Parathyroid adenoma (tissue), 2 donors: ENCODE measurements around the gene LGR4.

Experiments used
- H2AFZ ChIP-seq: fragments of 300-600 bp; sonication (generic); one replicate; pipeline ENCODE4 v1.7.0; 2017; ENCODE audit warnings: antibody characterized with exemption, mild to moderate bottlenecking
- H3K27ac ChIP-seq: fragments of 300-600 bp; sonication (generic); one replicate; pipeline ENCODE4 v1.7.0; 2017
- H3K27me3 ChIP-seq: fragments of 300-600 bp; sonication (generic); one replicate; pipeline ENCODE4 v1.7.0; 2017; ENCODE audit warnings: low read length; ENCODE audit not compliant: control insufficient read depth, insufficient read depth
- H3K36me3 ChIP-seq: fragments of 300-600 bp; sonication (generic); one replicate; pipeline ENCODE4 v1.7.0; 2017; ENCODE audit warnings: low read length; ENCODE audit not compliant: control insufficient read depth, insufficient read depth
- H3K4me1 ChIP-seq: fragments of 300-600 bp; sonication (generic); one replicate; pipeline ENCODE4 v1.7.0; 2017; ENCODE audit warnings: control low read depth
- H3K4me2 ChIP-seq: fragments of 300-600 bp; sonication (generic); one replicate; pipeline ENCODE4 v1.7.0; 2017; ENCODE audit warnings: low read length
- H3K4me3 ChIP-seq: fragments of 300-600 bp; sonication (generic); one replicate; pipeline ENCODE4 v1.7.0; 2017; ENCODE audit warnings: low read depth, low read length
- H3K79me2 ChIP-seq: fragments of 300-600 bp; sonication (generic); one replicate; pipeline ENCODE4 v1.7.0; 2017; ENCODE audit warnings: control low read depth
- H3K9ac ChIP-seq: fragments of 300-600 bp; sonication (generic); one replicate; pipeline ENCODE4 v1.7.0; 2017; ENCODE audit warnings: mild to moderate bottlenecking
- H3K9me3 ChIP-seq: fragments of 300-600 bp; sonication (generic); one replicate; pipeline ENCODE4 v1.7.0; 2017; ENCODE audit warnings: low read length; ENCODE audit not compliant: control insufficient read depth
- CTCF ChIP-seq: fragments of 300-600 bp; sonication (generic); IDR thresholded peaks from one replicate; pipeline ENCODE4 v1.7.0; 2017; ENCODE audit warnings: antibody characterized with exemption, mild to moderate bottlenecking
- donor health status: primary hyperparathyroidism.

The LGR4 gene

DNA sequence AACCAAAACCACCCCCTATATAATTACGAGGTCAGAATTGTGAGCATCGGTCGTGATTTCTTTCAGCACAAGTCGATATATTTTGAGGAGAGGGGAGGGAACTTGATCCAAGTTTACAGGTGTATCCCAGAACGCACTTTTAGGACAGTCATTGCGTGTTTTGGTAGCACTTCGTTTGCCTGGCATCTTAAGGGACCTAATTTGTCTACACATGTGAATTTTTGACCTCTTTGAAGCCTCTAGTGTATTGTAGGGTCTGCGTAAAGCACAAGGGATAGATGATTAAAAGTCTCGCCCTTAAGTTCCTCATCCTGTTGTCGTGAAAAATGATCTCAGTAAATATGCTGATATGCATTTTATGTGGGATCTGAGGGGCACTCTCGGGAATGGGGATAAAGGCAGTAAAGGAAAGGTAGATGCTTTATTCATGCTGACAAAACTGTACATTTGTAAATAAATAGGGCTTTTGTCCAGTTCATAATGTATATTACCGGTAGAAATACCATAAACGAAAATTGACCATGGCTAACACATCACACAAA, 108.9 kb downstream of the LGR4 start:
- Histone ChIP-seq H3K79me2 (no peaks in the 10 kb centered on the region), H3K9ac (peak overlapping the region; percentile 69), H3K4me1 (no peaks in the 10 kb centered on the region), H3K4me3 (peak overlapping the region; percentile 72), H3K36me3 (no peaks in the 10 kb centered on the region), H3K9me3 (no peaks in the 10 kb centered on the region), H3K4me2 (peak overlapping the region; percentile 74), H3K27ac (peak overlapping the region; percentile 45), H2AFZ (peak overlapping the region; percentile 95), H3K27me3 (no peaks in the 10 kb centered on the region)
- TF ChIP-seq CTCF, result no peak

- Histone ChIP-seq H3K4me1 (no peaks in the 10 kb centered on the region), H3K27ac (peak within 1 kb of the TSS; percentile 45), H3K4me3 (peak within 1 kb of the TSS; percentile 72), H3K9me3 (no peaks in the 10 kb centered on the region), H3K79me2 (no peaks in the 10 kb centered on the region), H3K9ac (peak within 1 kb of the TSS; percentile 69), H3K27me3 (no peaks in the 10 kb centered on the region), H3K36me3 (no peaks in the 10 kb centered on the region), H3K4me2 (peak within 1 kb of the TSS; percentile 80), H2AFZ (peak within 1 kb of the TSS; percentile 95)
- TF ChIP-seq CTCF, result no peak
These were observed 109.6 kb downstream of the LGR4 start, which contains the start of gene CCDC34 for GRCh38 chr11:27362749-27363575. Gene CCDC34, minus strand, starts transcription at chr11:27363215. Its CDS starts 21 bp downstream, at chr11:27363194.

- Histone ChIP-seq H3K36me3 (no peaks in the 10 kb centered on the region), H3K4me1 (no peaks in the 10 kb centered on the region), H3K9me3 (no peaks in the 10 kb centered on the region), H3K27me3 (no peaks in the 10 kb centered on the region), H2AFZ (peak overlapping the region; percentile 95), H3K79me2 (no peaks in the 10 kb centered on the region), H3K9ac (no peak overlapping the region), H3K4me2 (no peak overlapping the region), H3K4me3 (no peak overlapping the region), H3K27ac (no peak overlapping the region)
- TF ChIP-seq CTCF, result no peak
These were observed 110.8 kb downstream of the LGR4 start for GRCh38 chr11:27361649-27362431.

GRCh38 chr11:27358296-27358695, 114.3 kb downstream of the LGR4 start:
- no peaks in the 10 kb centered on the region for H3K4me1 ChIP-seq
- H3K27ac ChIP-seq, result no peak overlapping the region
- no peak overlapping the region for H2AFZ ChIP-seq
- H3K36me3 ChIP-seq, result no peaks in the 10 kb centered on the region
- H3K4me3 ChIP-seq, result no peak overlapping the region
- no peak overlapping the region for H3K4me2 ChIP-seq
- H3K9ac ChIP-seq, result no peak overlapping the region
- no peak for TF ChIP-seq CTCF
- no peaks in the 10 kb centered on the region for H3K9me3 ChIP-seq
- no peaks in the 10 kb centered on the region for H3K27me3 ChIP-seq
- no peaks in the 10 kb centered on the region for H3K79me2 ChIP-seq
